Cardiac septum (tissue), 1 donor: ENCODE data around the gene IL1RN. TPM values are rescaled to one million over a fixed set of nuclear protein-coding genes. Genes with fewer than 3 reads are reported as not detected.

ENCODE experiments used
- DNase-seq: peaks from one replicate; pipeline ENCODE4 v3.0.0-alpha.2; 2020; ENCODE audit warnings: low spot score
- intact Hi-C: fragments of 100-400 bp; cut with DNase I; formaldehyde crosslinking; loops from one replicate; pipeline ENCODE4 v1.14.0; 2022
- total RNA-seq: library from RNA; stranded (reverse); fragmentation: NEBNext Ultra II Directional; extraction: Animal tissue kit (Norgen Biotek cat#: 25700); gene quantifications from one replicate; pipeline ENCODE4 v1.2.1, GENCODE V29; 2021
- donor health status: DM: no; HTN: no; CAD: no.

Gene IL1RN
- total RNA-seq, 1 donor from 2014 or later, result 0.59 TPM

DNA sequence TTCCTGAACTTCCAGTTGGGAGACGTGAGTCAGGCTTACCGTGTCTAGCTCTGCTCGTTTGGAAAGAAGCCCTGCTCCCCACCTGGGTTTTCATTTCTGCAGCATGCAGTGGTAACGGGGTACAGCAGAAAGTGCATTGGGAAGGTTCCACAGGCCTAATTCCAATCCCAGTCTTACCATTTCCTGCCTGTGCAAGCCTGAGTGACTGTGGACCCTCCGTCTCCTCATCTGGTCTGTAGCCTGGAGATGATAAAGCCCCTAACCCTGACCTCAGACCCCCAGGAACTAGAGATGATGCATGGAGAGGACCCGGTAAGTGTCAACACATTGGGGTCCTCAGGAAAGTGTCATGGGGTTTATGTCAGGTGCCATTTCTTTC, 40.6 kb downstream of the IL1RN start:
- DNase-seq, result no peak
- intact Hi-C loops, result no loop called here

GRCh38 chr2:113169002-113169530, 41.7 kb downstream of the IL1RN start:
- intact Hi-C loops, result no loop called here

GRCh38 chr2:113169586-113169985, 42.2 kb downstream of the IL1RN start:
- intact Hi-C loops, result no loop called here
- no peak for DNase-seq

More at GRCh38 chr2:113169002-113169530, 41.7 kb downstream of the IL1RN start:
- DNase-seq, result no peak

- peak; percentile 31 for DNase-seq
- intact Hi-C loops, result no loop called here
These were observed 44.1 kb downstream of the IL1RN start for GRCh38 chr2:113171334-113172075.

DNA sequence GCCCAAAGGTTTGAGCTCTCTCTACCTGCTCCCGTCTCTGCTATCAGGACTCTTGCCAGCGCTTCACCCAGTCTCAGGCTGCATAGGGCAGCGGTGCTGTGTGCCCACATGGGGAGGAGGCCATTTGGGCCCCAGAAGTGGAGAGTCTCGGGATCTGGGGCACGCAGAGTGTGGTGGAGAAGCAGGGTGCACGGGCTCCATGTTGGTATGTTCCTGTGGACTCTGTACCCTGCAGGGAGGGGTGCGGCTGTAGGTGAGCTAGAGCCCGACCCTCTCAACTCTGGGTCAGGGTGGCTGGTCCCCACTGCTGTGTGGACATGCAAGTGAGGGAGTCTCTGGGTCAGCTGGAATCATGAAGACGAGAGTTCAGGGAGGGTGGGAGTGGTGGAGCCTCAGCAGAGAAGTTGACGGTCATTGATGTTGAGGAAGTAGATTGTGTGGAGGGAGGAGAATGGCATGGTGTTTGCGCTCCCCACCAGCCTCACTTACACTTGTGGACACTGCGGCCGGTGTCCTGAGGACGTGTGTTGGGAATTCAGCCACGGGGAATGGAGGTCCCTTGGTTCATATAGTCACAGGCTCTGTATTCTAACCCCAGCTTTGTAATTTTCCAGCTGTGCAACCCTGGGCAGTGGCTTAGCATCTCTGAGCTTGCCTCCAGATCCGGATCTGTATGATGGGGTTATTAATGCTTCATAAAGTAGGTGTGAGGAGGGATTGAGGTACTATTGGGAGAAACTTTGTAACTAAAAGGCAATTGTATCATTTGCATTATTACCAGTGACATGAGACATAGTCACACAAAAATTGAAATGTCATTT, 45.5 kb downstream of the IL1RN start:
- peak; percentile 64 for DNase-seq
- intact Hi-C loops, result no loop called here

DNA sequence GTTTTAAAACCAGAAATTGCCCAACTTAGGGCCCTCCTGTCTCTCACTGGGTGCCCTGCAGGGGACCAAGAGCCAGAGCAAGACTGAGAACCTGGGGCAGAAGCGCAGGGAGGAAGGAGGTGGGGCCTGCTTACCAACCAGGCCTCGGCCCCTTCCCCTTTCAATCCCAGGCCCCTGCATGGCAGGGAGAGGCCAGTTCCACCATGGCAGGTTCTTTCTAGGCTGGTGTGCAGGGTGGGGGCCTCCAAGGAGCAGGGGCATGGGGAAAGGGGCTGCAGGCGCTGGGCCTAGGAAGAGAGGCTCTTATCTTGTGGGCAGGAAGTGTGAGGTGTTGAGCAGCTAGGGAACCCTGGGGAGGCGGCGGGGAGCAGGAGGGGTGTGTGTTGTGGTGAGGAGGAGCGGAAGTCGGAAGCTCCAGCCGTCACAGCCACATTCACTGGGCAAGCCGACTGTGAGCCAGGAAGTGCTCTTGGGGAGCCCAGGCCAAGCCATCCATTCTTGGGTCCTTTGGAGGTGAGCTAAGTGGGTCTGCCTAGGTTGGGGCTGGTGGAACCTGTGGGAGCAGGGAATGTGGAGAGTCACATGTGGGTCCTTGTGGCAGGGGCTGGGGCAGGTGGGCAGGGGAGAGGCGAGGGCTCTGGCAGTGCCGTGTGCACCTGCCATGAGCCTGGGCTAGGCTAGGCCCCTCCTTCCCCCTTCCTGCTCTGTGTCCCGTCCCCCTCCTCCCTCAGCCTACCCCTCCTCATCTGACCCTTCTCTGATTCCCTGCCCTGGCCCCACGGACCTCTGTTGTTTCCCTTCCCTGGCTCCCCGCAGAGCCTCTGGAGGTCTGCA, 46.4 kb downstream of the IL1RN start, which contains the start of gene PSD4:
PSD4 (plus strand) TSS at position 430 of the 834 bp plus-strand sequence. CDS start 8,486 bp downstream, outside the sequence.
- DNase-seq, result peak; percentile 93
- intact Hi-C loops, result no loop called here

DNA sequence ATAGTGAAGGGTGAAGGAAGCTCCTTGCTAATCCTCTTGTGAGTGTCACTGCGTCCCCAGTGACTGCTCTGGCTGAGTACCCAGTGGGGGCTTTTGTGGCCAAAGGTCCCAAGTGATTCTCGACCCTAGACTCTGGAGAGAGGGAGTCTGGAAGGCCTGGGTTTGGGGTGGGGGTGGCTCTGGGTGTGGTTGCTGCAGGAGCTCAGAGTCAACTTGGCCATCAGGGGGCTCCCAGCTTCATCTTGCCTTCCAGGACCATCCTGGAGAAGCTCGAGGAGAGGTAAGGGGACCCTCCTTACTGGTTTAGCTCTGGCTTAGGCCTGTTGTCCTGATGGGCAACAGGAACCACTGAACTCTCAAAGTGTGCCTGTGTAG, 47.0 kb downstream of the IL1RN start:
- intact Hi-C loops, result no loop called here
- DNase-seq, result no peak

DNA sequence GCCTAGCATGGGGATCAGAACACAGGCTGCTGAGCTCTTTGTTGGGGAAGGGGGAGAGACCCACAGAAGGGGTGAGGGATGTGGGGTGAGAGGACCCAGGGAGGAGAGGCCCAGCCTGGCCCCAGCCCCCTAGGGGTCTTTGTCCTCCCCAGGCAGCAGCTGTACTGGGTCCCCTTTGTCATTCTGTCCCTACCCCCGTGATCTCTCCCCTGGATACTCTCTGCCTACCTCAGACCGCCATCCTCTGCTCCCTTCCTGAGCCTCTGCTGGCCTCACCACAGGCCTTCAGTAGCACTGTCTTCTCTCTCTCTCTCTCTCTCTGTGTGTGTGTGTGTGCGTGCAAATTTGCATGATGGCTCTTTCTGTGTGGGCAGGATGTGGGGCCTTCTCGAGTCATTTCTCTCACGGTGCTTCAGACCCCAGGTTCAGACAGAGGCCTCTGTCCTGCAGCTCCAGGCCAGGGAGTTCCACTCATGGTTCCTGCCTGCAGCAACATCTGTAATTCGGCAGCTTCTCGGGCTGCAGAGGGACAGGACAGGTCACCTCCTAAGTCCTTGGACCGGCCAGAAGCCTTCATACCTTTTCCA, 47.7 kb downstream of the IL1RN start:
- intact Hi-C loops, result no loop called here
- peak; percentile 69 for DNase-seq

- intact Hi-C loops, result no loop called here
- DNase-seq, result peak; percentile 60
These were observed 48.6 kb downstream of the IL1RN start for GRCh38 chr2:113175736-113176695.

DNA sequence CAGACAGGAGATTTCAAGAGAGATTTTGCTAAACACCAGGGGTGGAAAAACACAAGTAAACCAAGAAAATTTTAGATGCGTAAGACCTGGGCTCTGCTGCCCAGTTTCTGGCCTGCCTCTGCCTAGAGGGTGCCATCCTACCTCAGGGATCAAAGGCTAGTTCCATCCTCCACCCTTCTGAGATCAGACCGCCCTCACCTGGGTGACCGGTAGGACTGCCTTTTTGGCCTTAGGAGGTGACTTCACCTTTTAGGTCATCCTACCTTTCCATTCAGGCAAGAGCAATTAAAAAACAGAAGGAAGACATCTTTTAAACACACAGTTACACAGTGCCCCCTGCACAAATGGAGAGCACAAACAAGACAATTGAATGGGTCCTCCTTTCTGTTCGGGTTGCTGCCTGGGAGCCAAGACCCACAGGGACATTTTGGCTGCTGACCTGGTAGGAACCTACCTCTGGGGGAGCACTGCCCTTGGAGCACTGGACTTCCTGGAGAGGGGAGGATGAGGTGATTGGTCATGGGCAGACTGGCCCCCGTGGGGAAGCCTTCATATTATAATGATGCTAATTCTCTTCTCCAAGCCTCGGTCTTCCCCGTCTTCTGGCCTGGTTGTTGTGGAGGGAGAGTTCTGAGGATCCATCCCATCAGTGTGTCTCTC, 49.4 kb downstream of the IL1RN start:
- intact Hi-C loops, result no loop called here

DNA sequence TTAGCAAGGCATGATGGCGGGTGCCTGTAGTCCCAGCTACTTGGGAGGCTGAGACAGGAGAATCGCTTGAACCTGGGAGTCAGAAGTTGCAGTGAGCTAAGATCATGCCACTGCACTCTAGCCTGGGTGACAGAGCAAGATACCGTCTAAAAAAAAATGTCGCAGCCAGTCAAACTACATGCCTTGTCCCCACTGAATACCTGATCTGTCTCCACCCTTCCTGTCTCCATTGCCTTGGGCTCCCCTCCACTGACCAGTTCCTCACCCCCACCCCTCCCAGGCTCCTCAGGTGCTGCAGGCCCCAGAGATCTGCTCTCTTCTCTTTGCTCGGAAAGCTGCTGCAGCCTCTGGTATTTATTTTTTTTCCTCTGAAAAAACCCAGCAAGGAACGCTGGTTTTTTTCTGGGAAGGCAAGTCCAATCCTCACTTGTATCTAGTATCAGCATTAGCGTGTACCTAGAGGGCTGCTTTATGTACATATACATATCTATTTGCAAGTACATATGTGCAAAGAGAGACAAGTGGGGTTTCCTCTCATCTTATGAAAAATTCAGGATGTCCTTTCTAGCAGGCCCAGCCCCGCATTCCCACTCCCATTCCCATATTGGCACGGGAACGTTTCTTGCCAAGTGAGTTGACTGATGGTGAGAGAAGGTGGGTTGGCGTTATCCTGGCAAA, 50.8 kb downstream of the IL1RN start:
- intact Hi-C loops, result no loop called here
- peak; percentile 22 for DNase-seq

More for the DNA sequence above, 49.4 kb downstream of the IL1RN start:
- peak; percentile 70 for DNase-seq

- peak; percentile 46 for DNase-seq
- intact Hi-C loops, result no loop called here
These were observed 51.5 kb downstream of the IL1RN start for GRCh38 chr2:113178891-113179290.

DNA sequence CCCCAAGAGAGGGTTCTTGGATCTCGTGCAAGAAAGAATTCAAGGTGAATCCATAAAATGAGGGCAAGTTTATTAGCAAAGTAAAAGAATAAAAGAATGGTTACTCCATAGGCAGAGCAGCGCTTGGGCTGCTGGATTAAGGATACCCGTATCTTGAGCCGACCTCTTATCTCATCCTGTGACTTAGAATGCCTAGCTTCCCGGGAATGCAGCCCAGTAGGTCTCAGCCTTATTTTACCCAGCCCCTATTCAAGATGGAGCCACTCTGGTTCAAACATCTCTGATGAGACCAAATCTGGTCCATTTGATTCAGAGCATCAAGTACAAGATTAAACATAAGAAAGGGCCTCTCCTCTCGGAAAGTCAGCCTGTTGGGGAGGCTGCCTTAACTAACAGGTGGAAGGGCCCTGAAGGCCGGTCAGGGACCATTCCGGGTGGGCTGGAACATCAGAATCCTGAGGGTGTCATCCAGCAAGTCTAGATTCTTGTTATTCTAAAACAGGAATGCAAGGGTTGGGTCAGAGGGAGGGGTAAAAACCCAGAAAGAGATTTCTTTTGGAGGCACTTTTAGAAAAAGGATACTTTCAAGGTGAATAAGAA, 52.1 kb downstream of the IL1RN start:
- DNase-seq, result peak; percentile 14
- intact Hi-C loops, result no loop called here

GRCh38 chr2:113180131-113180946, 52.9 kb downstream of the IL1RN start:
- intact Hi-C loops, result no loop called here
- peak; percentile 73 for DNase-seq

DNA sequence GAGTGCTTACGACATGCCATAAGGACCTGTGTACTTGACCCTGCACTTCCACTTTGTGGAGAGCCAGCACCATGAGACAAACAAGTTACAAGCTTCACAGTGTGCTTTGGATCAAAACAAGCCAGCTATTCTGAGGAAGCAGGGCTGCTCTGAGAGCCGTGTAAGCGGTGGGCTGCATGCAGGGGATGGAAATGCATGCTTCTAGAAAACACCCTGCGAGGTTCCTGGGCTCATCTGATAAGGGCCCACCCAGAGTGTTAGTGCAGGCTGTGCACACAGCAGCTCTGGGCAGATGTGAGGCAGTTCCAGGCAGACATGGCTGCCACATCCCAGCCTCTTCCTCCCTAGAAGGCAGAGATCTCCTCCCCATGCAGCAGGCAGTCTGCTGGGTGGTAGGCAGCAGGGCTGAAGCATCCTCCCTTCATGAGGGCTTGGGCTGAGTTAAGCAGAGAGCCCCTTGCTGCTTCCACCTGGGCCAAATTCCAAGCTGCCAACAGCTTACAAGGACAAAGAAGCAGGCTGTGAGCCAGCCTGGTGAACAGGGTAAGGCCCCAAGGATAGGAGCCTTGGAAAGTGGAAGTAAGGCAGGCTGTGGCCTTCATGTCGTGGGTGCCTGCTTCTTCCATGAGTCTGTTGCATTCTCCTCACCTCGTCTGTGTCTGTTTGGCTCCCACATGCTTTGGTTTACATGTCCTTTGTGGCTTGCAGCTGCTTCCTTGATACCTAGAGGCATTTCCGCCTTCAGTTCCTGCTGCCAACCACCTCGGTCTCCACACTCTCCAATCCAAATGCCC, 54.1 kb downstream of the IL1RN start:
- intact Hi-C loops, result no loop called here
- DNase-seq, result peak; percentile 53
